Testis (tissue), 3 donors: ENCODE measurements around the gene AP3M1. TPM values are rescaled to one million over a fixed set of nuclear protein-coding genes. Genes with fewer than 3 reads are reported as not detected.

Experiments used
- DNase-seq: peaks from one replicate; pipeline ENCODE4 v3.0.0-alpha.2; 2019
- H3K27ac ChIP-seq, 2 donors: fragments of 200-600 bp; sonication (generic); one replicate each; pipeline ENCODE4 v1.5.1; 2019
- H3K27me3 ChIP-seq: fragments of 200-600 bp; sonication (generic); one replicate; pipeline ENCODE4 v1.5.1; 2019
- H3K36me3 ChIP-seq: fragments of 200-600 bp; sonication (generic); one replicate; pipeline ENCODE4 v1.5.1; 2017; ENCODE audit warnings: low read depth; ENCODE audit errors: missing control alignments
- H3K4me1 ChIP-seq: fragments of 200-600 bp; sonication (generic); one replicate; pipeline ENCODE4 v1.5.1; 2019
- H3K4me3 ChIP-seq, 2 donors: fragments of 200-600 bp; sonication (generic); one replicate each; pipeline ENCODE4 v1.5.1; 2017 to 2019
- H3K9me3 ChIP-seq: fragments of 200-600 bp; sonication (generic); one replicate; pipeline ENCODE4 v1.5.1; 2017
- POLR2A ChIP-seq: fragments of 450-650 bp; IDR thresholded peaks from one replicate; pipeline ENCODE4 v1.6.1; 2017; ENCODE audit warnings: antibody characterized with exemption, mild to moderate bottlenecking, moderate library complexity
- WGBS, 2 donors: methylation state at CpG; one replicate each; pipeline ENCODE4 v1.1.5; 2018; 5-methylcytosine and 5-hydroxymethylcytosine counted together
- intact Hi-C: fragments of 100-400 bp; cut with DNase I; formaldehyde crosslinking; loops from one replicate; pipeline ENCODE4 v1.15.1; 2023; ENCODE audit warnings: low total_unique reads
- polyA plus RNA-seq: library from polyadenylated mRNA; stranded (reverse); fragments of 350-450 nt; fragmentation: Illumina TruSeq; extraction: RNeasy Lipid Tissue Mini Kit (QIAGEN cat#74804); gene quantifications from one replicate; pipeline ENCODE4 v1.2.3, GENCODE V29; 2014; ENCODE audit warnings: low read depth, low replicate concordance; ENCODE audit not compliant: insufficient read depth
- total RNA-seq, 2 donors: library from RNA; depleted of rRNA; stranded (reverse); fragments of >200 nt; gene quantifications; one replicate each; pipeline ENCODE4 v1.2.3, GENCODE V29; 2016
- TF ChIP-seq, protein P1 (sequence below), 3 experiments: fragments of 450-650 bp in 2 of 3; fragments of 200-600 bp in 1 of 3; sonication (generic) in 1 of 3; IDR thresholded peaks; one replicate each; pipeline ENCODE4 v1.5.1; 2016 to 2019; ENCODE audit warnings: antibody characterized with exemption in 3 of 3, mild to moderate bottlenecking in 2 of 3, moderate library complexity in 1 of 3

Gene AP3M1
- total and polyA plus RNA-seq, 3 donors from 2014 or later, result 32.0 to 44.4 (median 38.6) TPM

- Histone ChIP-seq H3K27ac (no peak overlapping the region), H3K9me3 (no peaks in the 10 kb centered on the region), H3K4me1 (no peaks in the 10 kb centered on the region), H3K36me3 (no peaks in the 10 kb centered on the region), H3K4me3 (no peak overlapping the region), H3K27me3 (no peaks in the 10 kb centered on the region)
- intact Hi-C loops, result no loop called here
- no peak for TF ChIP-seq POLR2A
- TF ChIP-seq, protein P1, sequence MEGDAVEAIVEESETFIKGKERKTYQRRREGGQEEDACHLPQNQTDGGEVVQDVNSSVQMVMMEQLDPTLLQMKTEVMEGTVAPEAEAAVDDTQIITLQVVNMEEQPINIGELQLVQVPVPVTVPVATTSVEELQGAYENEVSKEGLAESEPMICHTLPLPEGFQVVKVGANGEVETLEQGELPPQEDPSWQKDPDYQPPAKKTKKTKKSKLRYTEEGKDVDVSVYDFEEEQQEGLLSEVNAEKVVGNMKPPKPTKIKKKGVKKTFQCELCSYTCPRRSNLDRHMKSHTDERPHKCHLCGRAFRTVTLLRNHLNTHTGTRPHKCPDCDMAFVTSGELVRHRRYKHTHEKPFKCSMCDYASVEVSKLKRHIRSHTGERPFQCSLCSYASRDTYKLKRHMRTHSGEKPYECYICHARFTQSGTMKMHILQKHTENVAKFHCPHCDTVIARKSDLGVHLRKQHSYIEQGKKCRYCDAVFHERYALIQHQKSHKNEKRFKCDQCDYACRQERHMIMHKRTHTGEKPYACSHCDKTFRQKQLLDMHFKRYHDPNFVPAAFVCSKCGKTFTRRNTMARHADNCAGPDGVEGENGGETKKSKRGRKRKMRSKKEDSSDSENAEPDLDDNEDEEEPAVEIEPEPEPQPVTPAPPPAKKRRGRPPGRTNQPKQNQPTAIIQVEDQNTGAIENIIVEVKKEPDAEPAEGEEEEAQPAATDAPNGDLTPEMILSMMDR (IDR thresholded peaks at IDR 0.05), result no peak
- WGBS, 2 donors, result 96% methylated on average over 5 of the region's 5 CpGs
- no peak for DNase-seq
These were observed 12.6 kb downstream of the AP3M1 start for GRCh38 chr10:74137992-74138391.

- Histone ChIP-seq H3K27me3 (no peaks in the 10 kb centered on the region), H3K36me3 (no peaks in the 10 kb centered on the region), H3K9me3 (no peaks in the 10 kb centered on the region), H3K4me3 (no peak overlapping the region), H3K4me1 (no peaks in the 10 kb centered on the region), H3K27ac (no peak overlapping the region)
- TF ChIP-seq, protein P1 (IDR thresholded peaks at IDR 0.05), result no peak
- no peak for TF ChIP-seq POLR2A
- intact Hi-C loops, result no loop called here
- 90 to 92% methylated on average over 3 of the region's 3 CpGs for WGBS, 2 donors
- no peak for DNase-seq
These were observed 15.2 kb downstream of the AP3M1 start for GRCh38 chr10:74135452-74135851.

GRCh38 chr10:74133923-74134820 is 16.5 kb downstream of the AP3M1 start:
- no peak overlapping the region for H3K4me3 ChIP-seq
- intact Hi-C loops, result no loop called here
- H3K27ac ChIP-seq, result no peak overlapping the region
- no peaks in the 10 kb centered on the region for H3K36me3 ChIP-seq
- H3K4me1 ChIP-seq, result no peaks in the 10 kb centered on the region
- 94% methylated on average over 11 of the region's 11 CpGs for WGBS, 2 donors
- TF ChIP-seq, protein P1 (IDR thresholded peaks at IDR 0.05), result no peak
- no peak for TF ChIP-seq POLR2A
- DNase-seq, result no peak
- no peaks in the 10 kb centered on the region for H3K27me3 ChIP-seq
- no peaks in the 10 kb centered on the region for H3K9me3 ChIP-seq

DNA sequence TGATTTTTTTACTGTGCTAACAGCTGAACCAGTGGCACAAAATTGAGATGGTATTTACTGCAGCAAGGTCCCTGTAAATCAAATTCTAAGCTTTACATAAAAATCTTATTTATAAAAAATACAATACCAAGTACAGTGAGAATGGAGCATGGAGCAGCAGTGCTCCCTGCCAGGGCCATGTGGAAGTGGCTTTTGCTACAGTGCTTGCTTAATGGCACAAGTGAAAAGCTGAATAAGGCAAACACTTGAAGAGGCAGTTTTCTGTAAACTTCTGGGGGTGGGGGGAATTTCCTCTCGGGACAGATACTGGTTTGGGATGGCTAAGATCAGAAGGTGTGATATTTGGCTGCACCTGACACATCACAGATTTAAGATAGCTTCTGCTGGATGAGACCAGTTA is 27.5 kb downstream of the AP3M1 start:
- DNase-seq, result no peak
- Histone ChIP-seq H3K27ac (no peak overlapping the region), H3K27me3 (no peaks in the 10 kb centered on the region), H3K4me3 (no peak overlapping the region), H3K4me1 (no peaks in the 10 kb centered on the region), H3K36me3 (no peaks in the 10 kb centered on the region), H3K9me3 (no peaks in the 10 kb centered on the region)
- TF ChIP-seq, protein P1 (IDR thresholded peaks at IDR 0.05), result no peak
- TF ChIP-seq POLR2A, result no peak
- intact Hi-C loops, result no loop called here
- 0 to 32% methylated on average over 1 of the region's 1 CpG for WGBS, 2 donors

- Histone ChIP-seq H3K27me3 (no peaks in the 10 kb centered on the region), H3K4me1 (no peaks in the 10 kb centered on the region), H3K27ac (no peak overlapping the region), H3K9me3 (no peaks in the 10 kb centered on the region), H3K36me3 (no peaks in the 10 kb centered on the region), H3K4me3 (no peak overlapping the region)
- TF ChIP-seq, protein P1 (IDR thresholded peaks at IDR 0.05), result no peak
- no peak for TF ChIP-seq POLR2A
- WGBS, 2 donors, result 57 to 63% methylated on average over 3 of the region's 3 CpGs
- DNase-seq, result no peak
- intact Hi-C loops, result no loop called here
These were observed 28.6 kb downstream of the AP3M1 start for GRCh38 chr10:74122060-74122459.
